OCI-LY1 (cell line): ENCODE results near the gene FLG2.

Source experiments
- H2AFZ ChIP-seq: fragments of 200-600 bp; sonication (generic), shearing (Covaris generic); 2 replicates; pipeline ENCODE4 v1.6.0; 2014; ENCODE audit warnings: antibody characterized with exemption, mild to moderate bottlenecking, low read length
- H3F3A ChIP-seq: fragments of 200-600 bp; sonication (generic), shearing (Covaris generic); 2 replicates; pipeline ENCODE4 v1.6.0; 2014; ENCODE audit warnings: mild to moderate bottlenecking, antibody characterized with exemption, low read length, moderate library complexity; ENCODE audit not compliant: insufficient read depth
- H3K27ac ChIP-seq: fragments of 200-600 bp; sonication (generic); 2 replicates; pipeline ENCODE4 v1.5.1; 2014; ENCODE audit warnings: low read length, mixed run types, mild to moderate bottlenecking, low read depth; ENCODE audit not compliant: poor library complexity, severe bottlenecking
- H3K27me3 ChIP-seq: fragments of 200-600 bp; sonication (generic); 2 replicates; pipeline ENCODE4 v1.6.0; 2014; ENCODE audit warnings: antibody characterized with exemption, mild to moderate bottlenecking, low read length, moderate library complexity; ENCODE audit not compliant: insufficient read depth
- H3K36me3 ChIP-seq: fragments of 200-600 bp; sonication (generic); 2 replicates; pipeline ENCODE4 v1.6.1; 2014; ENCODE audit warnings: mild to moderate bottlenecking, antibody characterized with exemption, low read length, moderate library complexity, mixed read lengths; ENCODE audit not compliant: insufficient read depth
- H3K4me1 ChIP-seq: fragments of 200-600 bp; sonication (generic); 2 replicates; pipeline ENCODE4 v1.5.1; 2014; ENCODE audit warnings: mild to moderate bottlenecking, low read length, moderate library complexity; ENCODE audit not compliant: insufficient read depth, severe bottlenecking
- H3K4me2 ChIP-seq: fragments of 200-600 bp; sonication (generic), shearing (Covaris generic); 2 replicates; pipeline ENCODE4 v1.6.1; 2014; ENCODE audit warnings: low read length
- H3K4me3 ChIP-seq: fragments of 200-600 bp; sonication (generic); 2 replicates; pipeline ENCODE4 v1.5.1; 2014; ENCODE audit warnings: low read length, low read depth, mild to moderate bottlenecking, mixed read lengths; ENCODE audit not compliant: poor library complexity, severe bottlenecking
- H3K79me2 ChIP-seq: fragments of 200-600 bp; shearing (Covaris generic); 2 replicates; pipeline ENCODE4 v1.6.1; 2016; ENCODE audit warnings: mixed run types, low read length, mixed read lengths; ENCODE audit not compliant: insufficient read depth
- H3K9ac ChIP-seq: fragments of 200-600 bp; sonication (generic), shearing (Covaris generic); 2 replicates; pipeline ENCODE4 v1.6.1; 2014; ENCODE audit warnings: mild to moderate bottlenecking, low read length, mixed read lengths
- H3K9me2 ChIP-seq: fragments of 200-600 bp; sonication (generic), shearing (Covaris generic); 2 replicates; pipeline ENCODE4 v1.6.1; 2014; ENCODE audit warnings: low read depth, mild to moderate bottlenecking, low read length, mixed read lengths
- H3K9me3 ChIP-seq: fragments of 200-600 bp; shearing (Covaris generic); 2 replicates; pipeline ENCODE4 v1.6.1; 2014; ENCODE audit warnings: low read length, mixed read lengths
- H4K20me1 ChIP-seq: fragments of 200-600 bp; sonication (generic), shearing (Covaris generic); 2 replicates; pipeline ENCODE4 v1.6.0; 2016; ENCODE audit warnings: mild to moderate bottlenecking, low read length; ENCODE audit not compliant: insufficient read depth
- EZH2 ChIP-seq: fragments of 200-600 bp; sonication (generic), shearing (Covaris generic); IDR thresholded peaks from 2 replicates; pipeline ENCODE4 v1.8.0; 2017; ENCODE audit warnings: borderline replicate concordance, mixed run types, mild to moderate bottlenecking, antibody characterized with exemption, low read length, moderate library complexity, mixed read lengths
- TF ChIP-seq, protein P1 (sequence below): fragments of 200-600 bp; sonication (generic), shearing (Covaris generic); IDR thresholded peaks from 2 replicates; pipeline ENCODE4 v1.5.1; 2017; ENCODE audit warnings: mild to moderate bottlenecking, antibody characterized with exemption, low read length, moderate library complexity, mixed read lengths

The FLG2 gene

DNA sequence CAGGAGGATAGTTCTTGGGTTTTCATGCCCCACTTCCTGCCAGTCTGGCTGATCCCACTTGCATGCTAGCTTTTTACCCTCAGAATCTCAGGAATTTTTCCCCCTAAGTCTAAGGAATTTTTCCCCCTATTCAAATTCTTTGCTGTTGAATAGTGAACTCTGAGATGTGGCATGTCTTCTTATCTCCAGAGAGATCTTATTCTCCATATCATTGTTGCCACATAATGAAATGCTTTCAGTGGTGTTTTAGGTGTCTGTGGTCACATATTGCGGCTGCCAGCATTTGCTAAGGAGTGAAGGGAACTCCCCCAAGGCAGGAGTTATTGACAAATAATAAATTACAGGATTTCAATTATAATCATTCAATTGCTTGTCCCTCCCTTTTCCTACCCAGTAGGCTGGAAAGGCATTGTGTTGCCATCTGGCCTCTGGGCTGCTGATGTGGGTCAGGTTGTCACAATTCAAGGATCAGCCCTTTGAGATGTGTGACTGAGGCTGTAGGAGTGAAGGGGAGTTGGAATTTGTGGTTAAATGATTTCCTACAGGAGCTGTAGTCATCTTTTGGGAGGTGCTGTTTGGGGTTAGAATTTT, 30.9 kb downstream of the FLG2 start:
- Histone ChIP-seq H3F3A (no peaks in the 10 kb centered on the region), H3K27me3 (no peaks in the 10 kb centered on the region), H3K79me2 (no peaks in the 10 kb centered on the region), H4K20me1 (no peaks in the 10 kb centered on the region), H3K4me3 (no peak overlapping the region), H3K4me1 (no peaks in the 10 kb centered on the region), H2AFZ (no peak overlapping the region), H3K9me2 (no peaks in the 10 kb centered on the region), H3K36me3 (no peaks in the 10 kb centered on the region), H3K27ac (no peak overlapping the region), H3K4me2 (no peak overlapping the region), H3K9me3 (no peaks in the 10 kb centered on the region), H3K9ac (no peak overlapping the region)
- TF ChIP-seq, protein P1, sequence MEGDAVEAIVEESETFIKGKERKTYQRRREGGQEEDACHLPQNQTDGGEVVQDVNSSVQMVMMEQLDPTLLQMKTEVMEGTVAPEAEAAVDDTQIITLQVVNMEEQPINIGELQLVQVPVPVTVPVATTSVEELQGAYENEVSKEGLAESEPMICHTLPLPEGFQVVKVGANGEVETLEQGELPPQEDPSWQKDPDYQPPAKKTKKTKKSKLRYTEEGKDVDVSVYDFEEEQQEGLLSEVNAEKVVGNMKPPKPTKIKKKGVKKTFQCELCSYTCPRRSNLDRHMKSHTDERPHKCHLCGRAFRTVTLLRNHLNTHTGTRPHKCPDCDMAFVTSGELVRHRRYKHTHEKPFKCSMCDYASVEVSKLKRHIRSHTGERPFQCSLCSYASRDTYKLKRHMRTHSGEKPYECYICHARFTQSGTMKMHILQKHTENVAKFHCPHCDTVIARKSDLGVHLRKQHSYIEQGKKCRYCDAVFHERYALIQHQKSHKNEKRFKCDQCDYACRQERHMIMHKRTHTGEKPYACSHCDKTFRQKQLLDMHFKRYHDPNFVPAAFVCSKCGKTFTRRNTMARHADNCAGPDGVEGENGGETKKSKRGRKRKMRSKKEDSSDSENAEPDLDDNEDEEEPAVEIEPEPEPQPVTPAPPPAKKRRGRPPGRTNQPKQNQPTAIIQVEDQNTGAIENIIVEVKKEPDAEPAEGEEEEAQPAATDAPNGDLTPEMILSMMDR: no peak
- no peak for TF ChIP-seq EZH2

DNA sequence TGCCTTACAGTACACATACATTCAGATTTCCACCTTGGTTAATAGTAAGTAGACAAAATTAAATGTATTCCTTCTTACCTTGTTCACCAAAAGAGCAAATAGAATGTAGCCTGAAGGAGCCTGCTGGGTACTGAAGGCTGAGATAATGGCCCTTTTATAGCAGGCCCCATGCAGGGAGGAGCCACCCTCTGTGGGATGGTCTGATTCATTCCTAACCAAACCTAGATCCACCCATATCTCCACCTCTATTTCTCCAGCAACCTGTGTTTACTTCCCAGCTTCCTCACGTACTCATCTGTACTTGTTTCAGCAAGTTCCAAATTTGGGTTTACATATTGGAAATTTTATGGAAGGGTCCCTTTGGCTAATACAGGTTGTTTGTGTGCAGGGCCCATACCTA, 34.7 kb downstream of the FLG2 start, which contains the start of gene FLG:
Gene FLG, minus strand, starts transcription at position 129 of the 400 bp plus-strand sequence. CDS start 9,783 bp downstream, outside the sequence.
- Histone ChIP-seq H2AFZ (no peak within 1 kb of the TSS), H3K4me3 (no peak within 1 kb of the TSS), H3K27me3 (no peaks in the 10 kb centered on the region), H3K36me3 (no peaks in the 10 kb centered on the region), H4K20me1 (no peaks in the 10 kb centered on the region), H3K9ac (no peak within 1 kb of the TSS), H3K9me2 (no peaks in the 10 kb centered on the region), H3K27ac (no peak within 1 kb of the TSS), H3K9me3 (no peaks in the 10 kb centered on the region), H3K79me2 (no peaks in the 10 kb centered on the region), H3K4me1 (no peaks in the 10 kb centered on the region), H3F3A (no peaks in the 10 kb centered on the region), H3K4me2 (no peak within 1 kb of the TSS)
- no peak for TF ChIP-seq EZH2
- TF ChIP-seq, protein P1: no peak

DNA sequence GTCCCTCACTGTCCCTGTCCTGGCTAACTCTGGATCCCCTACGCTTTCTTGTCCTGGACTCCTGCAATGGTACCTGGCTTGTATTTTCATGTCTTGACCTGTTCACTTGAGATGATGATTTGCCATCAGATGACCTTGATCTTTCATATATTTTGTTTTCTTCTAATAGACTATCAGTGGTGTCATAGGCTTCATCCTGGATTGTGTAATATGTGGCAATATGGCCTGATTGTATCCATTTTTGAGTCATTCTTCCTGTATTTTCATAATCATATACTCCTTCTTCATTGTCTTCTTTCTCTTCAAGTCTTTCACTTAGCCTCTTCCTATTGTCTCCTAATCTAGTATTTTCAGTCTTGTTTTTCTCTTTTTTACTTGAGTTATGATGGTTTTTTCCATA, 45.8 kb downstream of the FLG2 start:
- no peaks in the 10 kb centered on the region for H3F3A ChIP-seq
- H4K20me1 ChIP-seq: no peaks in the 10 kb centered on the region
- H3K79me2 ChIP-seq: no peaks in the 10 kb centered on the region
- no peaks in the 10 kb centered on the region for H3K27me3 ChIP-seq
- no peak overlapping the region for H2AFZ ChIP-seq
- no peak overlapping the region for H3K27ac ChIP-seq
- H3K9ac ChIP-seq: no peak overlapping the region
- no peaks in the 10 kb centered on the region for H3K9me3 ChIP-seq
- H3K9me2 ChIP-seq: no peaks in the 10 kb centered on the region
- TF ChIP-seq, protein P1: no peak
- no peak for TF ChIP-seq EZH2
- no peaks in the 10 kb centered on the region for H3K36me3 ChIP-seq
- H3K4me1 ChIP-seq: no peaks in the 10 kb centered on the region
- no peak overlapping the region for H3K4me3 ChIP-seq
- no peak overlapping the region for H3K4me2 ChIP-seq
